NCI-H1694 (cell line): ENCODE results near the gene PRMT6.
"Not testable (repeated sequence)": the region's sequence is repeated elsewhere in the genome, so short reads cannot be mapped to it uniquely, and the experiment has no call there.

Source experiments
- DNase-seq: peaks from one replicate; lab custom pipeline; 2025; lab: John Stamatoyannopoulos, UW

Gene PRMT6

GRCh38 chr1:107056426-107057196 lies at the start of gene PRMT6:
TSS of gene PRMT6 (plus strand) at chr1:107056674. CDS start at chr1:107056716, 42 bp downstream.
- DNase-seq: peak; percentile 54

- DNase-seq: no peak
These were observed 47.2 kb upstream of the PRMT6 start for GRCh38 chr1:107009281-107009680.

DNA sequence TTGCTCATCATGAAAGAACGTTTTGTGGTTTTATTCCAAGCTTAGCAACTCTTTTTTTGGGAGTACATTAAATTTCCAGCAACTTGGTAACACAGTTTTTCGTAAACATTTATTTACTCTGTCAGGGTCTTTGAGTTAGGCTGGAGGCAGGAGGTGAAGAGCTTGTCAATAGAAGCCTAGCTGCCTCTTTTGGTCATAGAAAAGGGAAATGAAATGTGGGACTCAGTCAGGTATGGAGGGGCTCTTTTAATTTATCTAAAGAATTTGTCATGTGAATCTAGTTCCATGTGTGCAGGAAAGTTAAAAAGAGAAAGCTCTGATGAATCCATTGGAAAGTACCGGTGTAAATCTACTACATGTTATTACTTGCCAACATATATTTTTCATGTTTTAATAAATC lies 45.9 kb upstream of the PRMT6 start:
- DNase-seq: no peak

GRCh38 chr1:107016376-107016978 lies 40.0 kb upstream of the PRMT6 start:
- no peak for DNase-seq

GRCh38 chr1:107018445-107018844 lies 38.0 kb upstream of the PRMT6 start:
- DNase-seq: no peak

DNA sequence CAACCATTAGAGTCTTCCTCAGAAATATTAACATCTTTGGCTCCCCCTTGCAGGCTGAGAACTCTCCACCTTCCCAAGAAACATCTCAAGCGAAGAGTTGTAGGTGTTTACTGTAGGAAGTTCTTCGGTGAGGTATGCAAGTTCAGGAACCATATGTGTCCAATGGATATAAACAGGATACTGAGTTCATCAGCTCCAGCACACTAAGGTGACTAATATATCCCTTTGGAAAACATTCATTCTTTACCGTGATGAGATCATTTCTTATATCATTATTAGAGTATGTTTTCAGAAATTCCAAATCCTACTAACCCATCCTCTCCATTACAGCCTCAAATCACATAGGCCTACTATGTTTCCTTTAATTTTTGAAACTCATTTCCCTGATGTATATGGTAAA lies 37.3 kb upstream of the PRMT6 start:
- DNase-seq: no peak

DNA sequence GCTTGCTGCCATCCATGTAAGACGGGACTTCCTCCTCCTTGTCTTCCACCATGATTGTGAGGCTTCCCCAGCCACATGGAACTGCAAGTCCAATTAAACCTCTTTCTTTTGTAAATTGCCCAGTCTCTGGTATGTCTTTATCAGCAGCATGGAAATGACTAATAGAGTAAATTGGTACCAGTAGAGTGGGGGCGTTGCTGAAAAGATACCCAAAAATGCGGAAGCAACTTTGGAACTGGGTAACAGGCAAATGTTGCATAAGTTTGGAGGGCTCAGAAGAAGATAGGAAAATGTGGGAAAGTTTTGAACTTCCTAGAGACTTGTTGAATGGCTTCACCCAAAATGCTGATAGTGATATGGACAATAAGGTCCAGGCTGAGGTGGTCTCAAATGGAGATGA lies 17.6 kb upstream of the PRMT6 start:
- DNase-seq: not testable (repeated sequence)

DNA sequence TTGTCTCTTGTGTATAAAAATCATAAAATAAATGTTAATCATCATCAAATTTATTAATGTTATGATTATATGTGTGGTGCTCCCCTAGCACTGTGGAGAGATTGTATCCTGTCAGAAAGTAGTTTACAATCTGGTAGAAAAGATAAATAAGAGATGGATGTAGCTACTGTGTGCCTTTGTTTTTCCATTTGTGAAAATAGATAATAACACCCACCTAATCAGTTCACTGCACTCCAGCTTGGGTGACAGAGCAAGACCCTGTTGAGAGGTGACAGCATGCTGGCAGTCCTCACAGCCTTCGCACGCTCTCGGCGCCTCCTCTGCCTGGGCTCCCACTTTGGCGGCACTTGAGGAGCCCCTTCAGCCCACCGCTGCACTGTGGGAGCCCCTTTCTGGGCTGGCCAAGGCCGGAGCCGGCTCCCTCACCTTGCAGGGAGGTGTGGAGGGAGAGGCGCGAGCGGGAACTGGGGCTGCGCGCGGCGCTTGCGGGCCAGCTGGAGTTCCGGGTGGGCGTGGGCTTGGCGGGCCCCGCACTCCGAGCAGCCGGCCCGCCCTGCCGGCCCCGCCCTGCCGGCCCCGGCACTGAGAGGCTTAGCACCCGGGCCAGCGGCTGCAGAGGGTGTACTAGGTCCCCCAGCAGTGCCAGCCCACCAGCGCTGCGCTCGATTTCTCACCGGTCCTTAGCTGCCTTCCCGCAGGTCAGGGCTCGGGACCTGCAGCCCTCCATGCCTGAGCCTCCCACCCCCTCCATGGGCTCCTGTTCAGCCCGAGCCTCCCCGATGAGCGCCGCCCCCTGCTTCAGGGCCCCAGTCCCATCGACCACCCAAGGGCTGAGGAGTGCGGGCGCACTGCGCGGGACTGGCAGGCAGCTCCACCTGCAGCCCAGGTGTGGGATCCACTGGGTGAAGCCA lies 11.9 kb upstream of the PRMT6 start:
- DNase-seq: not testable (repeated sequence)

- DNase-seq: no peak
These were observed 8.9 kb upstream of the PRMT6 start for GRCh38 chr1:107047602-107048001.

DNA sequence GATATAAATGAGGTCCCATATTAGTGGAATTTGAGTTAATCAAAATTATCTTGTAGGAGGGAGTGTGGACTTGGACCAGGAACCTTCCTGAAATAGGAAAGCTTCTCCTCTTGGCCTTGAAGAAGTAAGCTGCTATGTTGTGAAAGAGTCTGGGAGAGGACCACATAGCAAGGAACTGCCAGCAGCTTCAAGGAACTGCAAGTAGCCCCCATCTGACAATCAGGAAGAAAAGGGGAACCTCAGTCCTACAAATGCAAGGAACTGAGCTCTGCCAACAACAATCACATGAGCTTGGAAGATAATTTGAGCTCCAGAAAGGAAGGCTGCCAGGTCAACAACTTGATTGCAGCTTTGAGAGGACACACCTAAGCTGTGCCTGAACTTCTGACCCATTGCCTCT lies 8.2 kb upstream of the PRMT6 start:
- DNase-seq: no peak

DNA sequence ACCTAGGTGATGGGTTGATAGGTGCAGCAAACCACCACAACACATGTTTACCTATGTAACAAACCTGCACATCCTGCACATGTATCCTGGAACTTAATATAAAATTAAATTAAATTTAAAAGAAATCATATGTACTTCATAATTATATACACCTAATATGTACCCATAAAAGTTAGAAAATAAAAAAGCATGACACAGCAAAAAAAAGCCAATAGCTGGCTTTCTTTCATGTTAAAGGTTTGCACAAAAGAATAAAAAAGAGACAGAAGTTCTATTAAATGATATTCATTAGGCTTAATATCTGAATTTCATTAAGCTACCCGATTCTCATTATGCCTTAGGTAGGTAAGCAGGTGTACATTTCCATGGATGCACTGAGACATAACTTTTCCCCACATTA lies 5.2 kb upstream of the PRMT6 start:
- no peak for DNase-seq

DNA sequence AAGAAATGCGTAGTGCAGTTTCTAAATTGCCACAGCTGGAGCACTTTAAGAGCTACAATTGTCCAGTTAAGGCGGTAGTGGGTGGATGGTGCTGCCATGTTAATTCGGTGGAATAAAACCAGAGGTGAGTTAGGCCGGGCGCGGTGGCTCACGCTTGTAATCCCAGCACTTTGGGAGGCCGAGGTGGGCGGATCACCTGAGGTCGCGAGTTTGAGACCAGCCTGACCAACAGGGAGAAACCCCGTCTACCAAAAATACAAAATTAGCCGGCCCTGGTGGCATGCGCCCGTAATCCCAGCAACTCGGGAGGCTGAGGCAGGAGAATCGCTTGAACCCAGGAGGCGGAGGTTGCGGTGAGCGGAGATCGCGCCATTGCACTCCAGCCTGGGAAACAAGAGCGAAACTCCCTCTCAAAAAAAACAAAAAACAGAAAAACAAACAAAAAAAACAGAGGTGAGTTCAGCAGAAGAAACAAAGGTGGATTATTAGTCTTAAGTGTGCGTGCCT lies 502 bp upstream of the PRMT6 start:
- DNase-seq: not testable (repeated sequence)

DNA sequence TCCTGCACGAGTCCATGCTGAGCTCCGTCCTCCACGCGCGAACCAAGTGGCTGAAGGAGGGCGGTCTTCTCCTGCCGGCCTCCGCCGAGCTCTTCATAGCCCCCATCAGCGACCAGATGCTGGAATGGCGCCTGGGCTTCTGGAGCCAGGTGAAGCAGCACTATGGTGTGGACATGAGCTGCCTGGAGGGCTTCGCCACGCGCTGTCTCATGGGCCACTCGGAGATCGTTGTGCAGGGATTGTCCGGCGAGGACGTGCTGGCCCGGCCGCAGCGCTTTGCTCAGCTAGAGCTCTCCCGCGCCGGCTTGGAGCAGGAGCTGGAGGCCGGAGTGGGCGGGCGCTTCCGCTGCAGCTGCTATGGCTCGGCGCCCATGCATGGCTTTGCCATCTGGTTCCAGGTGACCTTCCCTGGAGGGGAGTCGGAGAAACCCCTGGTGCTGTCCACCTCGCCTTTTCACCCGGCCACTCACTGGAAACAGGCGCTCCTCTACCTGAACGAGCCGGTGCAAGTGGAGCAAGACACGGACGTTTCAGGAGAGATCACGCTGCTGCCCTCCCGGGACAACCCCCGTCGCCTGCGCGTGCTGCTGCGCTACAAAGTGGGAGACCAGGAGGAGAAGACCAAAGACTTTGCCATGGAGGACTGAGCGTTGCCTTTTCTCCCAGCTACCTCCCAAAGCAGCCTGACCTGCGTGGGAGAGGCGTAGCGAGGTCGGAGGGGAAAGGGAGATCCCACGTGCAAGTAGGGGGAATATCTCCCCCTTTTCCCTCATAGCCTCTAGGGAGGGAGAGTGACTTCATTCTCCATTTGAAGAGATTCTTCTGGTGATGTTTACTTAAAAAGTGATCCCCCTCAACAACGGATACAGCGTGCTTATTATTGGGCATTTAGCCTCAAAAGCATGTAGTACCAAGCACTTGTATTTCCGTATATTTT lies 991 bp downstream of the PRMT6 start:
- peak; percentile 34 for DNase-seq

DNA sequence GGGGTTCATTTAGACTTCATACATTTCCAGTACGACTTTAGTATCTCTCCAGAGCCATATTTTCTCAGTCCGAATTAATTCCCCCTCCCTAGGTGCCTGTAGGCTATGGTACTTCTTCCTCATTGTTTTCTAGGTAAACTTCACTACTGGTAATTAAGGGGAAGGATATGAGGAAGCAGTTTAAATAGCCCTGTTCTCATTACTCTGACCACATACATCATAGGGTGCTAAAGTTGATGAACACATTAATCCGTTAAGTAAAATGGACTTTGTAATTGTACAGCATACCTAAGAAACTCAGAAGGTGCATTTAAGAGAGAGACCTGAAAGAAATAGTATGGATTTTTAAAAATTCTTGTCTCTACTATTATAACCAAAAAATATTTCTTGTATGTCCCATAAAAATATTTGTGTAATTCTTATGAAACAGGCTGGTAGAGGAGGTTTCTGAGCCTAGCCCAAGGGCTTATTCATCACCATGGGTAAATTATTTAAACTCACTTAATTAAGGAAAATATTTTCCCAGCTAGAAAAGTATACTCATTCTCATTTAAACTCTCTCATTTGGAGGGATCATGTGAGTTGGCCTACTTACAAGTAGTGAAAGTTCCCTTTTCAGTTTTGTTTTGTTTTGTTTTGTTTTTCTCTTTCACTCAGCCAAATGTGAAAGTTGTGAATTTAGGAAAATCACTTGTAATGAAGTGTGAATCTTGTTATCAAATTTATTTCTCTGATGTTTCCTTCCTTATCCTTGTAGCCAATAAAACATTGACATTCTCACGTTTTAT lies 2.0 kb downstream of the PRMT6 start:
- DNase-seq: no peak

DNA sequence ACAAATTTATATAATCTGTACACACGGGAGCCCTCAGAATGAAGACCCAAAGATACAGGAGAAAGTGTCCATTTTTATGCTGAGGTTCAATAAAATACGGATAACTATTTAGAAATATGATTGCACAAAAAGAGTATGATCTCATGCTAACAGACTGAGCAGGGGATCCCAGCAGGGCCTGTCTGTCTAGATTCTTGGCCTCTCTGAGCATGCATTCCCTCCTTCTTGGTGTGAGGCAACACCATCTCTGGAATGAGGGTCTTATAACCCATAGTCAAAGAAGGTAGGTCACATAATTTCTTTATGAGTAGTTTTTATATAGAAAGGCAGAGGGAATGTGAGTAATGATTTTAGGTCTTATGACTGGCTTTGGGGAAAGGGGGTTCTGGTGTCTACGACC lies 5.4 kb downstream of the PRMT6 start:
- DNase-seq: no peak

DNA sequence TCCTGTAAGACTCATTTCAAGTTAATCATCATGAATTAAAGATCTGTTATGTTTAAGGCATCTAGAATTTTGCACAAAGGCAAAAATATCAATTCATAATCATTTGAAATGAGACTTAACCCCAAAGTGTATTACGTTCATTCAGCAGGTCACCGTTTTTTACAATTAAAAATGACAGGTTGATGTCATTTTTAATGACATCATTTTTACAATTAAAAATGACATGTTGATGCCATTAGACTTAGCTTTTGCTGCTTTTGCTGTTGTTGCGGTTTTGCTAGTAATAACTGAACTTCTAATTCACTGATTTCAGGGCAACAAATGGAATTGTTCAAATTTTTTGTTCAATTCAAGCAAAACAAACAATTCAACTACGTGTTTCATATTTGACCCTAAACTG lies 17.0 kb downstream of the PRMT6 start:
- no peak for DNase-seq

DNA sequence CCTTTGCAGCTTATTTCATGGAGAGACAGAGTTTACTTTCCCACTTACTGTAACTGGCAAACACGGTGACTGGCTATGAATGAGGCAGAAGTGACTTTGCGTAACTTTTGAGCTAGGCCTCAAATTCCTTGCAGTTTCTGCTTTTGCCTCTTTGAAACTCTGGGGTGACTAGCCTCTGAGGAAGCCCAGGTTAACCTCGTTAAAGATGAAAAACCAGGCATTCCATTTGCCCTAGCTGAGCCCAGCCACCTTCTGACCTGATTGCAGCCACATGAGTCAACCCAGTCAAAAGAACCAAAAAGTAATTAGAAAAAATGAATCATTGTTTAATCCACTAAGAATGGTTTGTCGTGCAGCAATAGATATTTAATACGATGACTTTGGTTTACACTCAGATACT lies 20.4 kb downstream of the PRMT6 start:
- no peak for DNase-seq

DNA sequence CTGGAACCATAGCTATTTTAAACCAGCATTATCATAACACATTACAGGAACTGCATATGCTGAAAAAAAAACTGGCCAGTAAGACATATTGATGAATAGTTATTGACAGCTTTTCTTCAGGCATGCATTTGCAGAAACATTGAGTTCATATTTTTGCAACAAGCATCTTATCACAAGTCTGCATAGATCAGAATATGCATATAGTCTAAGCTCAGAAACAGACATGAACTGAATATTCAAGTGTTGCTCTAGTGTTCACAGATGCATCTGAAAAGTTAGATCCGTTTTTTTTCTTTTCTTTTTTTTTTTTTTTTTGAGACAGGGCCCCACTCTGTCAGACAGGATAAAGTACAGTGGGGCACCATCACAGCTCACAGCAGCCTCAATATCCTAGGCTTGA lies 22.8 kb downstream of the PRMT6 start:
- DNase-seq: no peak

DNA sequence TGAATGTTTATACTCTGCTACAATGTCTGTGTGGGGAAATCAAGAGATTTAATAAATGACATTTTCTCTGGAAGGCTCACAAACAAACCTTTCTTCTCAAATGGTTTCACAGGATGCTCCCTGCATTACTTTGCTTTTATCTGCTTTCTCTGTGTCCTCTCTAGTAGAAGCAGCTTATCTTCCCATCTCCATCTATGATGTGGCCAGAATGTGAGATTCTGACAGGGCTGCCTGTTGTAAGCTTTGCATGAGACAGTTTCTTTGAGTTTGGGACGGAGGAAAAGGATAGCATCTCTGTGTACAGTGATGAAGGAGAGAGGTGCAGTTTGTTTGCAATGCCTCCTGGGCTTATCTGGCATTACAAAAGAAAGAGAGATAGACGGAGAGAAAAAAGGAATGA lies 24.6 kb downstream of the PRMT6 start:
- no peak for DNase-seq

DNA sequence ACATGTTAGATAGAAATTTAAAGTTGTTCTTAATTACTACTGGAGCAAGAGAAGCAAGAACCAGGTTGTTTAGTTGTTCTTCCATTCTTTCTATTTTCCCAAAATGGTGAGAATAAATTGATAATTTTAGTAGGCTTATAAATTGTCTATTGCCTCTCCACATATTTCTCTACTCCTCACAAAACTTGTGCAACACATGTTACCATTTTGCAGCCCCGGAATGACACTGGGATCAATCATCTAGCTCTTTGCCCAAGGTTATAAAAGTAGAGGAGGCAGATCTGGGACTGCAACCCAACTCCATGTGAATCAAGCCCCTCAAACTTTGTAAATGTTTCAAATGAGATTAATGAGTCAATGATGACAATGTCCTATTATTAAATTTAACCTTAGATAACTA lies 34.9 kb downstream of the PRMT6 start:
- no peak for DNase-seq

DNA sequence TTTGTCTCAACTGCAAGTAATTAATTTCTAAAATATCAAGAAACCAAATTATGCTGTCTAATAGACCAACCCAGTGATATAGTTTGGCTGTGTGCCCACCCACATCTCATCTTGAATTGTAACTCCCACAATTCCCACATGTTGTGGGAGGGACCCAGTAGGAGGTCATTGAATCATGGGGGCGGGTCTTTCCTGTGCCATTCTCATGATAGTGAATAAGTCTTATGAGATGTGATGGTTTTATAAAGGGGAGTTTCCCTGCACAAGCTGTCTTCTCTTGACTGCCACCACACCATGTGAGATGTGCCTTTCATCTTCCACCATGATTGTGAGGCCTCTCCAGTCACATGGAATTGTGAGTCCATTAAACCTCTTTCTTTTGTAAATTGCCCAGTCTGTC lies 36.9 kb downstream of the PRMT6 start:
- DNase-seq: not testable (repeated sequence)
